ENCODE data around the gene SALL2.

The SALL2 gene
- long read RNA-seq = 0 reads

DNA sequence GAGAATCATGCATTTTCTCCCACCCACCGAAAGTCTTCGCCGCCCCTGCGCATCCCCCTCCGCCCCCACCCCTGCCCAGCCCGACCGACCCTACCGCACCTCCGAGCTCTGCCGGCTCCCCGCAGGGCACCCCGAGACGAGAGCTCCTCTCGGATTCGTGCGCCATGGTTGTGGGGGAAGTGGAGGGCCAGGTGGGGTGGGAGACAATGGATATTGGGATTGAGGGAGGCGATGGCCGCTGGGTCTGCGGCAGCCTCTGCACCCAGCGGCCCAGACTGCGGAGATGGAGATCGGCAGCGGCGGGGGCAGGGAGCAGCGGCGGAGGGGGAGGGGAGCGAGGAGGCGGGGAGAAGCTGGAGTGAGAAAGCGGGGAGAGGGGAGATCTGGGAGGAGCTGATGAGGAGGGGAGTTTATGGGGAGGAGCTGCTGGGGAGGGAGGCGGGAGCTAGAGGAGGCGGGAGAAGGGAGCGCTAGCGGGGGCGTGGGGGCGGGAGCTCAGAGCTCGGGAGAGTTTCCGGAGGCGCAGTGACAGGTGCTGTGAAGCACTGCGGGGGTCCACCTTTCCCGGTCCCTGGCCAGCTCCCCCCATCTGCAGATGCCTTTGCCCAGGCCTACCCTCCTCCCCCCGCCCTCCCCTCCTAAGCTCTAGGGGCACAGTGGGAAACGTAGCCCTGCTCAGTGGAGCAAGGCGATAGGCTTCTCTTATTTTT lies at the start of gene SALL2:
SALL2 (minus strand) TSS at position 385 of the 710 bp plus-strand sequence; CDS start at position 166, 219 bp downstream.
- H3K27ac ChIP-seq (replicated peaks) = no peak within 1 kb of the TSS
- TF ChIP-seq, protein P1, sequence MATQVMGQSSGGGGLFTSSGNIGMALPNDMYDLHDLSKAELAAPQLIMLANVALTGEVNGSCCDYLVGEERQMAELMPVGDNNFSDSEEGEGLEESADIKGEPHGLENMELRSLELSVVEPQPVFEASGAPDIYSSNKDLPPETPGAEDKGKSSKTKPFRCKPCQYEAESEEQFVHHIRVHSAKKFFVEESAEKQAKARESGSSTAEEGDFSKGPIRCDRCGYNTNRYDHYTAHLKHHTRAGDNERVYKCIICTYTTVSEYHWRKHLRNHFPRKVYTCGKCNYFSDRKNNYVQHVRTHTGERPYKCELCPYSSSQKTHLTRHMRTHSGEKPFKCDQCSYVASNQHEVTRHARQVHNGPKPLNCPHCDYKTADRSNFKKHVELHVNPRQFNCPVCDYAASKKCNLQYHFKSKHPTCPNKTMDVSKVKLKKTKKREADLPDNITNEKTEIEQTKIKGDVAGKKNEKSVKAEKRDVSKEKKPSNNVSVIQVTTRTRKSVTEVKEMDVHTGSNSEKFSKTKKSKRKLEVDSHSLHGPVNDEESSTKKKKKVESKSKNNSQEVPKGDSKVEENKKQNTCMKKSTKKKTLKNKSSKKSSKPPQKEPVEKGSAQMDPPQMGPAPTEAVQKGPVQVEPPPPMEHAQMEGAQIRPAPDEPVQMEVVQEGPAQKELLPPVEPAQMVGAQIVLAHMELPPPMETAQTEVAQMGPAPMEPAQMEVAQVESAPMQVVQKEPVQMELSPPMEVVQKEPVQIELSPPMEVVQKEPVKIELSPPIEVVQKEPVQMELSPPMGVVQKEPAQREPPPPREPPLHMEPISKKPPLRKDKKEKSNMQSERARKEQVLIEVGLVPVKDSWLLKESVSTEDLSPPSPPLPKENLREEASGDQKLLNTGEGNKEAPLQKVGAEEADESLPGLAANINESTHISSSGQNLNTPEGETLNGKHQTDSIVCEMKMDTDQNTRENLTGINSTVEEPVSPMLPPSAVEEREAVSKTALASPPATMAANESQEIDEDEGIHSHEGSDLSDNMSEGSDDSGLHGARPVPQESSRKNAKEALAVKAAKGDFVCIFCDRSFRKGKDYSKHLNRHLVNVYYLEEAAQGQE (IDR thresholded peaks at IDR 0.05; ENCODE audit: insufficient replicate concordance, low read depth) = no peak
- TF ChIP-seq POLR2AphosphoS5 (IDR thresholded peaks at IDR 0.05; ENCODE audit: low read depth) (no peak), SPI1 (IDR thresholded peaks at IDR 0.05; ENCODE audit: borderline replicate concordance, low read depth) (no peak), GABPA (IDR thresholded peaks at IDR 0.05; ENCODE audit: low read depth) (no peak)
- TF ChIP-seq, protein P2, sequence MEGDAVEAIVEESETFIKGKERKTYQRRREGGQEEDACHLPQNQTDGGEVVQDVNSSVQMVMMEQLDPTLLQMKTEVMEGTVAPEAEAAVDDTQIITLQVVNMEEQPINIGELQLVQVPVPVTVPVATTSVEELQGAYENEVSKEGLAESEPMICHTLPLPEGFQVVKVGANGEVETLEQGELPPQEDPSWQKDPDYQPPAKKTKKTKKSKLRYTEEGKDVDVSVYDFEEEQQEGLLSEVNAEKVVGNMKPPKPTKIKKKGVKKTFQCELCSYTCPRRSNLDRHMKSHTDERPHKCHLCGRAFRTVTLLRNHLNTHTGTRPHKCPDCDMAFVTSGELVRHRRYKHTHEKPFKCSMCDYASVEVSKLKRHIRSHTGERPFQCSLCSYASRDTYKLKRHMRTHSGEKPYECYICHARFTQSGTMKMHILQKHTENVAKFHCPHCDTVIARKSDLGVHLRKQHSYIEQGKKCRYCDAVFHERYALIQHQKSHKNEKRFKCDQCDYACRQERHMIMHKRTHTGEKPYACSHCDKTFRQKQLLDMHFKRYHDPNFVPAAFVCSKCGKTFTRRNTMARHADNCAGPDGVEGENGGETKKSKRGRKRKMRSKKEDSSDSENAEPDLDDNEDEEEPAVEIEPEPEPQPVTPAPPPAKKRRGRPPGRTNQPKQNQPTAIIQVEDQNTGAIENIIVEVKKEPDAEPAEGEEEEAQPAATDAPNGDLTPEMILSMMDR (IDR thresholded peaks at IDR 0.05; ENCODE audit: insufficient read depth, low read length) = no peak
- peak within 1 kb of the TSS; percentile 52 for H3K4me3 ChIP-seq (replicated peaks; ENCODE audit: insufficient read depth, low read length)
- peaks cover 15% of the 10 kb centered on the region for H3K27me3 ChIP-seq (ENCODE audit: insufficient read depth, poor library complexity, severe bottlenecking)
- DNase-seq (ENCODE audit: low read depth in 1 of 2, low spot score in 1 of 2) = peak in 1 of 2 experiments; percentile 43

DNA sequence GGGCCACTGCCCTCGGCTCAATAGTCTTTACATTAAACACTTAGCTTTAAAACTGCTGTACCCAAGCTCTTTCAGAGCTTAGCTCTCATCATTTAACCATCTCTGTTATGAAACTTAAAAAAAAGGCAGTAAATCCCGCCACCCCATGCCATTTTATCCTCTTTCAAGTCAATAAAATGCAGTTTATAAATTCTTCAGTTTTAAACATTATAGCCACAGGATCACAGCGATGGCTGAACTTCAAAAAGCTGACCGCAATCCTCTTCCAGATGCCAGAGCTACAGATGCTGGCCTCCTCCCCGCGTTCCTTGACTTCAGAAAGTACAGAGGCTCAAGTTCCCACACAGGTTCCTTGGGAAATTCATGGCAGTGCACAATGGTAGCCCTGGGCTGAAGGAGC lies 49.5 kb upstream of the SALL2 start:
- Histone ChIP-seq H3K4me3 (replicated peaks; ENCODE audit: insufficient read depth, low read length) (no peak overlapping the region), H3K27ac (replicated peaks) (no peak overlapping the region), H3K27me3 (ENCODE audit: insufficient read depth, poor library complexity, severe bottlenecking) (no peaks in the 10 kb centered on the region)
- no peak for DNase-seq (ENCODE audit: low read depth in 1 of 2, low spot score in 1 of 2)
- no peak for TF ChIP-seq POLR2AphosphoS5 (IDR thresholded peaks at IDR 0.05; ENCODE audit: low read depth)
- TF ChIP-seq GABPA (IDR thresholded peaks at IDR 0.05; ENCODE audit: low read depth) = no peak
- no peak for TF ChIP-seq SPI1 (IDR thresholded peaks at IDR 0.05; ENCODE audit: borderline replicate concordance, low read depth)
- TF ChIP-seq, protein P1 (IDR thresholded peaks at IDR 0.05; ENCODE audit: insufficient replicate concordance, low read depth) = no peak
- TF ChIP-seq, protein P2 (IDR thresholded peaks at IDR 0.05; ENCODE audit: insufficient read depth, low read length) = no peak

DNA sequence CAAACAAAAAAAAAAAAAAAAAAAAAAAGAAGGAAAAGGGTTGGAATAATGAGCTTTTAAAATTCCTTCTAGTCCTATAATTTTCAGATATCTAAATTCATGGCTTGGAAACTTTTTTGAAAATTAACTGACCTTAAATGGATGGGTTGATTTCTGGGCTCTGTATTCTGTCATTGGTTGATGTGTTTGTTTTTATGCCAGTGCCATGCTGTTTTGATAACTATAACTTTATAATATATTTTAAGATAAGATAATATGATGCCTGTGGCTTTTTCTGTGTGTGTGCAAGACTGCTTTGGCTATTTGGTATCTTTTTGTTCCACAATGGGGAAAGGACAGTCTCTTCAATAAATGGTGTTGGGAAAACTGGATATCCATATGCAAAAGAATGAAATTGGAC lies 46.5 kb upstream of the SALL2 start:
- Histone ChIP-seq H3K27ac (replicated peaks) (no peak overlapping the region), H3K4me3 (replicated peaks; ENCODE audit: insufficient read depth, low read length) (no peak overlapping the region), H3K27me3 (ENCODE audit: insufficient read depth, poor library complexity, severe bottlenecking) (no peaks in the 10 kb centered on the region)
- no peak for DNase-seq (ENCODE audit: low read depth in 1 of 2, low spot score in 1 of 2)
- TF ChIP-seq GABPA (IDR thresholded peaks at IDR 0.05; ENCODE audit: low read depth) = no peak
- no peak for TF ChIP-seq SPI1 (IDR thresholded peaks at IDR 0.05; ENCODE audit: borderline replicate concordance, low read depth)
- TF ChIP-seq, protein P1 (IDR thresholded peaks at IDR 0.05; ENCODE audit: insufficient replicate concordance, low read depth) = no peak
- TF ChIP-seq, protein P2 (IDR thresholded peaks at IDR 0.05; ENCODE audit: insufficient read depth, low read length) = no peak
- TF ChIP-seq POLR2AphosphoS5 (IDR thresholded peaks at IDR 0.05; ENCODE audit: low read depth) = no peak

Measured in HL-60 (cell line).